Glutamatergic neuron (in vitro differentiated cells): ENCODE data around the gene ABTB2. TPM values are rescaled to one million over a fixed set of nuclear protein-coding genes. Genes with fewer than 3 reads are reported as not detected.

Source experiments
- DNase-seq: peaks from one replicate; pipeline ENCODE4 v3.0.0; 2022
- H3K27ac Mint-ChIP-seq: one replicate; pipeline ENCODE4 v1.8.0; 2020; ENCODE audit warnings: mild to moderate bottlenecking, mixed read lengths, inconsistent platforms; ENCODE audit not compliant: unreplicated experiment
- H3K27me3 Mint-ChIP-seq: one replicate; pipeline ENCODE4 v1.8.0; 2020; ENCODE audit warnings: mild to moderate bottlenecking, moderate library complexity, mixed read lengths, inconsistent platforms; ENCODE audit not compliant: unreplicated experiment
- H3K36me3 Mint-ChIP-seq: one replicate; pipeline ENCODE4 v1.8.0; 2020; ENCODE audit warnings: mild to moderate bottlenecking, mixed read lengths, inconsistent platforms; ENCODE audit not compliant: unreplicated experiment
- H3K4me1 Mint-ChIP-seq: one replicate; pipeline ENCODE4 v1.8.0; 2020; ENCODE audit warnings: mild to moderate bottlenecking, low read depth, mixed read lengths, inconsistent platforms; ENCODE audit not compliant: unreplicated experiment
- H3K4me3 Mint-ChIP-seq: one replicate; pipeline ENCODE4 v1.8.0; 2020; ENCODE audit warnings: mild to moderate bottlenecking, mixed read lengths, inconsistent platforms; ENCODE audit not compliant: unreplicated experiment
- H3K9me3 Mint-ChIP-seq: one replicate; pipeline ENCODE4 v1.8.0; 2020; ENCODE audit warnings: mild to moderate bottlenecking, moderate library complexity, mixed read lengths, inconsistent platforms; ENCODE audit not compliant: unreplicated experiment
- total RNA-seq: library from RNA; stranded (reverse); fragmentation: NEBNext Ultra II Directional; extraction: Animal tissue kit (Norgen Biotek cat#: 25700); gene quantifications from one replicate; pipeline ENCODE4 v1.2.1, GENCODE V29; 2021; ENCODE audit not compliant: unreplicated experiment
- TF ChIP-seq, protein P1 (sequence below): fragments of 200-600 bp; sonication (generic); IDR thresholded peaks from one replicate; pipeline ENCODE4 v1.5.0; 2021; ENCODE audit not compliant: partially characterized antibody, unreplicated experiment

Gene ABTB2
- total RNA-seq, 1 donor from 2014 or later: 9.3 TPM

DNA sequence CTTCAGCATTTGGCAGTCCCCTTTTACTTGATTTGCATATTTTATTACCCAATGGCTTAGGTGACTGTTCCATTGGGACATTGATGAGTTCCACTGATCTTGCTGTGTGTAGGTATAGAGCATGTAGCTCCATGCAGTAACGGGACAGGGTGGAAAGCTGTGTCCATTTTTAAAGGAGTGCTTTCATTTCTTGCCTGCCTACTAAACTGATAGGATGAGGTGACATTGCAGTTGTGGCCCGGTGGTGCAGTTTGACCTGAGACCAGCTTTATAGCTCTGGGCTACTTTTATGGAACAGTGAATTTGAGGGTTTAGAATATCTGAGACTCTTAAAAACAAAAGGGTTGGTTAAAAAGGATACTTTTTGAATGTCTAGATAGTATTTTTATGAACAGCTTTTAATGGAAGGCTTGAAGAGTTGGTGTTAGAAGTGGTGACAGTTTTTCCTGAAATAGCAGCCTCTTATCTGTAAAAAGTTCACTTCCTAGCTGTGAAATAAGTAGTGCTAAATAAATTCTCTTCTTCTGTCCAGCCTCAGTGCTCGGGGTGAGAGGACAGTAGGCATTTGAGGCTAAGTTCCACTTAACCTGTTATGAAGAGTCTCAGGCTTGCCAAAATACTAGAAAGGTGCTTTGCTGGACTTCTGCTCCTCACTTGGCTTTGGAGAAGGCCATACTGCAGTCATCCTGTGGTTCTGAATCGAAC, 225.4 kb downstream of the ABTB2 start:
- Mint-ChIP-seq H3K4me1 (peaks cover 6% of the 10 kb centered on the region), H3K27me3 (no peaks in the 10 kb centered on the region), H3K36me3 (peaks cover 6% of the 10 kb centered on the region), H3K27ac (no peak overlapping the region), H3K9me3 (peaks cover 3% of the 10 kb centered on the region), H3K4me3 (no peak overlapping the region)
- DNase-seq: no peak
- TF ChIP-seq, protein P1, sequence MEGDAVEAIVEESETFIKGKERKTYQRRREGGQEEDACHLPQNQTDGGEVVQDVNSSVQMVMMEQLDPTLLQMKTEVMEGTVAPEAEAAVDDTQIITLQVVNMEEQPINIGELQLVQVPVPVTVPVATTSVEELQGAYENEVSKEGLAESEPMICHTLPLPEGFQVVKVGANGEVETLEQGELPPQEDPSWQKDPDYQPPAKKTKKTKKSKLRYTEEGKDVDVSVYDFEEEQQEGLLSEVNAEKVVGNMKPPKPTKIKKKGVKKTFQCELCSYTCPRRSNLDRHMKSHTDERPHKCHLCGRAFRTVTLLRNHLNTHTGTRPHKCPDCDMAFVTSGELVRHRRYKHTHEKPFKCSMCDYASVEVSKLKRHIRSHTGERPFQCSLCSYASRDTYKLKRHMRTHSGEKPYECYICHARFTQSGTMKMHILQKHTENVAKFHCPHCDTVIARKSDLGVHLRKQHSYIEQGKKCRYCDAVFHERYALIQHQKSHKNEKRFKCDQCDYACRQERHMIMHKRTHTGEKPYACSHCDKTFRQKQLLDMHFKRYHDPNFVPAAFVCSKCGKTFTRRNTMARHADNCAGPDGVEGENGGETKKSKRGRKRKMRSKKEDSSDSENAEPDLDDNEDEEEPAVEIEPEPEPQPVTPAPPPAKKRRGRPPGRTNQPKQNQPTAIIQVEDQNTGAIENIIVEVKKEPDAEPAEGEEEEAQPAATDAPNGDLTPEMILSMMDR: no peak

GRCh38 chr11:34128824-34129223, 229.0 kb downstream of the ABTB2 start:
- Mint-ChIP-seq H3K27ac (no peak overlapping the region), H3K4me3 (no peak overlapping the region), H3K27me3 (no peaks in the 10 kb centered on the region), H3K4me1 (peaks cover 6% of the 10 kb centered on the region), H3K9me3 (no peaks in the 10 kb centered on the region), H3K36me3 (no peaks in the 10 kb centered on the region)
- no peak for DNase-seq
- TF ChIP-seq, protein P1: no peak

DNA sequence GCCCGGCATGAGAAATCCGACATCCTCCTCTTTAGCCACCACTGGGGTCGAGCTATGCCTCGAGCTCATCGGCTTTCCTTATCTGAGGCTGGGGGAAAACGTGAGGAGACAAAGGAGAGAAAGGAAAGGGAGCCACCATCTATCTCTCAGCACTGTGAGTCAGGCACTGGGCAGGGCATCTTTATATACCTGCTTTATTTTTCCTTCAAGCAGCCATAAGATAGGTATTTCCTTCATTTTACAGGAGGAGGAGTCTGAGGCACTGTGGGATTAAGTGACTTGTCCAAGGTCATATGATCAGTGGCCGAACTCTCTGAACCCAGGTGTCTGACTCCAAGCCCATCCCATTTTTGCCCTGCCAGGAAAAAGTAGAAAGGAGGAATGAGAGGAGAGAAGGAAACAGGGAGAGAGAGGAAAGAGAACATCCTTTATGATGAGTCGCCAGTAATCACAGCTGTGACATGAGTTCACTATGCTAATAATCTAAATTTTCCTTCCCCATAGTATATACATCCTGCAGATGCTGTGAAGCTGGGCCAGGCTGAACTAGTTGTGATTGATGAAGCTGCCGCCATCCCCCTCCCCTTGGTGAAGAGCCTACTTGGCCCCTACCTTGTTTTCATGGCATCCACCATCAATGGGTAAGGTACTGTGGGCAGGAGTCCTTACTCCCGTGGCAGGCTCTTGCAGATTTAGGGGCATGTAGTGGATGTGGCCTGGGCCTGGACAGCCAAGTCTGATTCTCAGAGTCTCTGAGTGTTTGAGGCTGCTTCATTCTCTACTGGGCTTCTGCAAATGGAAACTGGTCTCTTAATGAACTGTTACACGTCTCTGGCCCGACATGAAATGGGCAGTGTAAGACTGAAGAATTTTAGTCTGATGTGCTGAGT, 230.6 kb downstream of the ABTB2 start:
- no peaks in the 10 kb centered on the region for H3K9me3 Mint-ChIP-seq
- no peak for DNase-seq
- no peak overlapping the region for H3K27ac Mint-ChIP-seq
- H3K36me3 Mint-ChIP-seq: no peaks in the 10 kb centered on the region
- H3K4me3 Mint-ChIP-seq: no peak overlapping the region
- TF ChIP-seq, protein P1: no peak
- no peaks in the 10 kb centered on the region for H3K27me3 Mint-ChIP-seq
- H3K4me1 Mint-ChIP-seq: peaks cover 8% of the 10 kb centered on the region

DNA sequence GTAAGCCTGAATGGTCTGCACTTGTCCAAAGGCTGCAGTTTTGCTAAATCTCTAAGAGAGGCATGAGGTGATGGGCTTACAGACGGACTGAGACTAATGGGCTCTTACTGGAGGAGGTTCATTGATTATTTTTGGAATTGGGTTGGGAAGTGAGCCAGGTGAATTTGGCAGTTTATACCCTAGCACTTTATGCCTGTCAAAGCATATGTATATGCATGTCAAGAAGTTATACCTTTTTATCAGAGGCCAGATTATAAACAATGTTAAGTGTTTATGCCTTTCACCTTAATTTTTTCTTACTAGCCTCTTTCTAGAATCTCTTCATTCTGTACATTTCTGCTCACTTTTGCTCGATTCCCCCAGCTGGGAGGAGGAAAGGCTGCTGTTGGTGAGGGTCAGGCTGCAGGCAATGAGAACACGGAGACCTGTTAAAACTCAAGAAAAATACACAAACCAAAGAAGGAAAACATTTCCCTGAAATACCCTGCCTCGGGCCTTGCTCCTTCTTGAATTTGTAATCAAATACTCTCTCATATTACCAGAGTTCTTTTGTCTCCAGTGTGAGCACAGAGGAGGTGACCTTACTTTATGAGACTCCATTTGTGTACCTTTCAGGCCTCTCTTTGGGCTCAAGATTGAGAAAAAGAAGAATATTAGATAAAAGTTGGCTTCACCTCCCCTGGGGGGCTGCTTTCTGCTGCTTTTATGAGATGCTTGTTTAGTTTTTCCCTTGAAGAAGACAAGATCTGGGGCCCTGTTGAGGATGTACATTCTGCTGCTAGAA, 232.7 kb downstream of the ABTB2 start:
- Mint-ChIP-seq H3K4me1 (peaks cover 12% of the 10 kb centered on the region), H3K4me3 (no peak overlapping the region), H3K36me3 (no peaks in the 10 kb centered on the region), H3K27ac (no peak overlapping the region), H3K27me3 (no peaks in the 10 kb centered on the region), H3K9me3 (peaks cover 3% of the 10 kb centered on the region)
- TF ChIP-seq, protein P1: no peak
- DNase-seq: no peak
